Retinal pigment epithelial cell (primary cell): Measurements from ENCODE around the gene OR5B2.

ENCODE experiments used
- DNase-seq: peaks from one replicate; pipeline ENCODE4 v3.0.0-alpha.2; 2010; ENCODE audit warnings: low read depth
- H3K4me3 ChIP-seq: 2 replicates; pipeline ENCODE4 v1.5.1; 2011; ENCODE audit warnings: mild to moderate bottlenecking, low read length, control low read depth, moderate library complexity
- TF ChIP-seq, protein P1 (sequence below): conservative IDR thresholded peaks from 2 replicates; pipeline ENCODE4 v1.5.1; 2011; ENCODE audit warnings: low read depth, low read length, control low read depth, inconsistent platforms

OR5B2 gene

DNA sequence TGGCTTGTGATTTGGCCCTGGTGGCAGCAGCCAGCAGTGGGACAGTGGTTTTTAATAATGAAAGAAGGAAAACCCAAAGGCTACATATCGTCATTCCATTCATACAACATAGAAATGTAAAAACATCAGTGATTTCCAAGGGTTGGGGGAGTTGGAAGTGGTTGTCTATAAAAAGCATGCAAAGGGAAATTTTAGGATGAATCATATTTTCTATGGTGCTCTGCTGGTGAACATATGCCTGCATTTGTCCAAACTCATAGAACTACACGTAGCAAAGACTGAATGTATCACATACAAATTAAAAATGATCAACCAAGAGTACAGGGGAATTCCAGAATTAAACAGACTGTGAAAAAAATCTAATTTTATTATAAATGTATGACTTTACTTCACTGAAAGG lies 32.3 kb downstream of the OR5B2 start:
- no peak for DNase-seq
- H3K4me3 ChIP-seq, result no peak overlapping the region
- TF ChIP-seq, protein P1, sequence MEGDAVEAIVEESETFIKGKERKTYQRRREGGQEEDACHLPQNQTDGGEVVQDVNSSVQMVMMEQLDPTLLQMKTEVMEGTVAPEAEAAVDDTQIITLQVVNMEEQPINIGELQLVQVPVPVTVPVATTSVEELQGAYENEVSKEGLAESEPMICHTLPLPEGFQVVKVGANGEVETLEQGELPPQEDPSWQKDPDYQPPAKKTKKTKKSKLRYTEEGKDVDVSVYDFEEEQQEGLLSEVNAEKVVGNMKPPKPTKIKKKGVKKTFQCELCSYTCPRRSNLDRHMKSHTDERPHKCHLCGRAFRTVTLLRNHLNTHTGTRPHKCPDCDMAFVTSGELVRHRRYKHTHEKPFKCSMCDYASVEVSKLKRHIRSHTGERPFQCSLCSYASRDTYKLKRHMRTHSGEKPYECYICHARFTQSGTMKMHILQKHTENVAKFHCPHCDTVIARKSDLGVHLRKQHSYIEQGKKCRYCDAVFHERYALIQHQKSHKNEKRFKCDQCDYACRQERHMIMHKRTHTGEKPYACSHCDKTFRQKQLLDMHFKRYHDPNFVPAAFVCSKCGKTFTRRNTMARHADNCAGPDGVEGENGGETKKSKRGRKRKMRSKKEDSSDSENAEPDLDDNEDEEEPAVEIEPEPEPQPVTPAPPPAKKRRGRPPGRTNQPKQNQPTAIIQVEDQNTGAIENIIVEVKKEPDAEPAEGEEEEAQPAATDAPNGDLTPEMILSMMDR, result no peak

DNA sequence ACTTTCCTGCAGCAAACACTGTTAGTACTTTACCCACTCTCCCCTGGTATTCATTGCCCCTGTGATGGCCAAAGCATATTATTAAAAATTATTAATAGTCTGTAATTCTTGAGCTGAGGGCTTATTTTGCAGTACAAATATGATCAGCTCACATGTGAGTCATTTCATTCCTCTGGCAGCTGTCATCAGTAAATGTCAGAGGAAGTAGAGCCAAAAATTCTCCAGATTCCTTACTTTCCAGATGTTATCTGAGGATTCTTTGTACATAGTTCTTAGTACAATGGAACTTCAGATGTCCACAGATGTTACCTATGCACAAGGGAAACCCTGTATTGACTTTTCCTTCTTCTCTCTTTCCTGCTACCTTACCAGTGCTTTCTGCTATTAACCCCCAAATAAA lies 33.7 kb downstream of the OR5B2 start:
- no peak overlapping the region for H3K4me3 ChIP-seq
- DNase-seq, result peak; percentile 51
- TF ChIP-seq, protein P1, result no peak

DNA sequence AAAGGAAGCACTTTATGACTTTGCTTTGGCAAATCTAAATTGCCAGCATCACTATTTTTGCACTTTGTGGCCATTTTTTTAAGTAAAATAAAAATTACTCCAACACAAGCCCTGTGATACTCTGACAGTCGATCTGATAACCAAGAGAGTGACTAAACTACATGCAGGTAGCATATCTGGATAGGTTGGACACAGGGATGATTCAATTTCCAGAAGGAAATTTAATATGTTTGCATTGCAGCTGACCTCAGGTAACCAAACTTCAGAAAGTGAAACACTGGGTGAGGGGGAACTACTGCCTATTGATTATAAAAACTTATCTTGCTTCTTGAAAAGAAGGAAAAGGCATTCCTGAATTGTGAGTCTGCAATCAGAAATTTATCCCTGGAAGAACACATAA lies 35.2 kb downstream of the OR5B2 start:
- DNase-seq, result no peak

DNA sequence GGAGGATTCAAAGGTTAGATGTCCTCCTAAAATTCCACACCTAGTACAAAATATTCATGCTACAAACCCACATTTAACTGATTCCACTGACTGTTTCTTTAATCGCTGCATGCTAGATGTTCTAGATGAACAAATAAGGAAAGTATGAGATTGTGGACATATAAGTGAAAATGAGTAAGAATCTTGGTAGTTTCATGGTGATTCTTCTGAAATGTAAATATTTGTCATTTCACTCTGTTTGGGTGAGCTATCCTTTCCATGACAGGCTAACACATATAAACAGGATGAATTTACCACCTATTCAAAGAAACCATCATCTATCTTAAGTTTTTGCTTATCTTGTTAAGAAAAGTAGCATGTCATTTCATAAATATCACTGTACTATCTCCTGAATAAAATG lies 36.0 kb downstream of the OR5B2 start:
- DNase-seq, result no peak
- TF ChIP-seq, protein P1, result no peak
- no peak overlapping the region for H3K4me3 ChIP-seq

More for the DNA sequence above, 35.2 kb downstream of the OR5B2 start:
- TF ChIP-seq, protein P1, result no peak
- H3K4me3 ChIP-seq, result no peak overlapping the region

DNA sequence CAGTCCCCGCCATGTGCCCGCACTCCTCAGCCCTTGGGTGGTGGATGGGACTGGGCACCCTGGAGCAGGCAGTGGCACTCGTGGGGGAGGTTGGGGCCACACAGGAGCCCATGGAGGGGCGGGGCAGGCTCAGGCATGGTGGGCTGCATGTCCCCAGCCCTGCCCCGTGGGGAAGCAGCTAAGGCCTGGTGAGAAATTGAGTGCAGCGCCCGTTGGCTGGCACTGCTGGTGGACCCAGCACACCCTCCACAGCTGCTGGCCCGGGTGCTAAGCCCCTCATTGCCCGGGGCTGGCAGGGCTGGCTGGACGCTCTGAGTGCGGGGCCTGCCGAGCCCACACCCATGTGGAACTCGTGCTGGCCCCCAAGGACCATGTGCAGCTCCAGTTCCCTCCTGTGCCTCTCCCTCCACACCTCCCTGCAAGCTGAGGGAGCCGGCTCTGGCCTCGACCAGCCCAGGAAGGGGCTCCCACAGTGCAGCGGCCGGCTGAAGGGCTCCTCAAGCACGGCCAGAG lies 37.3 kb downstream of the OR5B2 start:
- no peak overlapping the region for H3K4me3 ChIP-seq
- TF ChIP-seq, protein P1, result no peak
- DNase-seq, result no peak
